Measurements from ENCODE around the gene RGS10.

DNA sequence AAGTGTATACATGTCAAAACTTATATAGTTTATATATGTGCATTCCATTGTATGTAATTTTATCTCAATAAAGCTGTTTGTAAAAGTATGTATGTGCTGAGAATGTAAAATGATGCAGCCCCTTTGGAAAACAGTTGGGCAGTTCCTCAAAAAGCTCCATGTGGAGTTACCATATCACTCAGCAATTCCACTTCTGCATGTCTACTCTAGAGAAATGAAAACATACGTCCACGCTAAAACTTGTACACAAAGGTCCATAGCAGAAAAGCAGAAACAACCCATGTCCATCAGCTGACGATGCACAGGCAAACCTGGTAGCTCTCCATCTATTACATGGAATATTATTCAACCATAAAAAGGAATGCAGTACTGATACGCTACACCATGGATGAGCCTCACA, 8.3 kb upstream of the RGS10 start:
- TF ChIP-seq POLR2AphosphoS5 (IDR thresholded peaks at IDR 0.05; ENCODE audit: low read depth) (no peak), EZH2 (IDR thresholded peaks at IDR 0.05; ENCODE audit: low read depth, unreplicated experiment) (no peak), EZH2phosphoT487 (IDR thresholded peaks at IDR 0.05; ENCODE audit: unreplicated experiment) (no peak), JUNB (IDR thresholded peaks at IDR 0.05; ENCODE audit: unreplicated experiment) (no peak)
- TF ChIP-seq, protein P1, sequence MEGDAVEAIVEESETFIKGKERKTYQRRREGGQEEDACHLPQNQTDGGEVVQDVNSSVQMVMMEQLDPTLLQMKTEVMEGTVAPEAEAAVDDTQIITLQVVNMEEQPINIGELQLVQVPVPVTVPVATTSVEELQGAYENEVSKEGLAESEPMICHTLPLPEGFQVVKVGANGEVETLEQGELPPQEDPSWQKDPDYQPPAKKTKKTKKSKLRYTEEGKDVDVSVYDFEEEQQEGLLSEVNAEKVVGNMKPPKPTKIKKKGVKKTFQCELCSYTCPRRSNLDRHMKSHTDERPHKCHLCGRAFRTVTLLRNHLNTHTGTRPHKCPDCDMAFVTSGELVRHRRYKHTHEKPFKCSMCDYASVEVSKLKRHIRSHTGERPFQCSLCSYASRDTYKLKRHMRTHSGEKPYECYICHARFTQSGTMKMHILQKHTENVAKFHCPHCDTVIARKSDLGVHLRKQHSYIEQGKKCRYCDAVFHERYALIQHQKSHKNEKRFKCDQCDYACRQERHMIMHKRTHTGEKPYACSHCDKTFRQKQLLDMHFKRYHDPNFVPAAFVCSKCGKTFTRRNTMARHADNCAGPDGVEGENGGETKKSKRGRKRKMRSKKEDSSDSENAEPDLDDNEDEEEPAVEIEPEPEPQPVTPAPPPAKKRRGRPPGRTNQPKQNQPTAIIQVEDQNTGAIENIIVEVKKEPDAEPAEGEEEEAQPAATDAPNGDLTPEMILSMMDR (conservative IDR thresholded peaks at IDR 0.05; ENCODE audit: low read depth in 2 of 2) = no peak
- TF ChIP-seq, protein P2, sequence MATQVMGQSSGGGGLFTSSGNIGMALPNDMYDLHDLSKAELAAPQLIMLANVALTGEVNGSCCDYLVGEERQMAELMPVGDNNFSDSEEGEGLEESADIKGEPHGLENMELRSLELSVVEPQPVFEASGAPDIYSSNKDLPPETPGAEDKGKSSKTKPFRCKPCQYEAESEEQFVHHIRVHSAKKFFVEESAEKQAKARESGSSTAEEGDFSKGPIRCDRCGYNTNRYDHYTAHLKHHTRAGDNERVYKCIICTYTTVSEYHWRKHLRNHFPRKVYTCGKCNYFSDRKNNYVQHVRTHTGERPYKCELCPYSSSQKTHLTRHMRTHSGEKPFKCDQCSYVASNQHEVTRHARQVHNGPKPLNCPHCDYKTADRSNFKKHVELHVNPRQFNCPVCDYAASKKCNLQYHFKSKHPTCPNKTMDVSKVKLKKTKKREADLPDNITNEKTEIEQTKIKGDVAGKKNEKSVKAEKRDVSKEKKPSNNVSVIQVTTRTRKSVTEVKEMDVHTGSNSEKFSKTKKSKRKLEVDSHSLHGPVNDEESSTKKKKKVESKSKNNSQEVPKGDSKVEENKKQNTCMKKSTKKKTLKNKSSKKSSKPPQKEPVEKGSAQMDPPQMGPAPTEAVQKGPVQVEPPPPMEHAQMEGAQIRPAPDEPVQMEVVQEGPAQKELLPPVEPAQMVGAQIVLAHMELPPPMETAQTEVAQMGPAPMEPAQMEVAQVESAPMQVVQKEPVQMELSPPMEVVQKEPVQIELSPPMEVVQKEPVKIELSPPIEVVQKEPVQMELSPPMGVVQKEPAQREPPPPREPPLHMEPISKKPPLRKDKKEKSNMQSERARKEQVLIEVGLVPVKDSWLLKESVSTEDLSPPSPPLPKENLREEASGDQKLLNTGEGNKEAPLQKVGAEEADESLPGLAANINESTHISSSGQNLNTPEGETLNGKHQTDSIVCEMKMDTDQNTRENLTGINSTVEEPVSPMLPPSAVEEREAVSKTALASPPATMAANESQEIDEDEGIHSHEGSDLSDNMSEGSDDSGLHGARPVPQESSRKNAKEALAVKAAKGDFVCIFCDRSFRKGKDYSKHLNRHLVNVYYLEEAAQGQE (IDR thresholded peaks at IDR 0.05; ENCODE audit: unreplicated experiment) = no peak
- TF ChIP-seq, protein P3, sequence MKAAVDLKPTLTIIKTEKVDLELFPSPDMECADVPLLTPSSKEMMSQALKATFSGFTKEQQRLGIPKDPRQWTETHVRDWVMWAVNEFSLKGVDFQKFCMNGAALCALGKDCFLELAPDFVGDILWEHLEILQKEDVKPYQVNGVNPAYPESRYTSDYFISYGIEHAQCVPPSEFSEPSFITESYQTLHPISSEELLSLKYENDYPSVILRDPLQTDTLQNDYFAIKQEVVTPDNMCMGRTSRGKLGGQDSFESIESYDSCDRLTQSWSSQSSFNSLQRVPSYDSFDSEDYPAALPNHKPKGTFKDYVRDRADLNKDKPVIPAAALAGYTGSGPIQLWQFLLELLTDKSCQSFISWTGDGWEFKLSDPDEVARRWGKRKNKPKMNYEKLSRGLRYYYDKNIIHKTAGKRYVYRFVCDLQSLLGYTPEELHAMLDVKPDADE (IDR thresholded peaks at IDR 0.05) = no peak
